MM.1S (cell line): ENCODE measurements around the gene EPB41L4B.

Experiments used
- DNase-seq: peaks from one replicate; pipeline ENCODE4 v3.0.0-alpha.2; 2015
- H2AFZ ChIP-seq: fragments of 300-600 bp; sonication (generic); 2 replicates; pipeline ENCODE4 v1.6.0; 2016; ENCODE audit warnings: antibody characterized with exemption, low read length
- H3F3A ChIP-seq: fragments of 300-600 bp; sonication (generic); 2 replicates; pipeline ENCODE4 v1.6.1; 2016; ENCODE audit warnings: mild to moderate bottlenecking, antibody characterized with exemption, low read length, moderate library complexity, mixed read lengths; ENCODE audit not compliant: insufficient read depth
- H3K27ac ChIP-seq: fragments of 300-600 bp; sonication (generic); 2 replicates; pipeline ENCODE4 v1.5.1; 2016; ENCODE audit warnings: mild to moderate bottlenecking, low read length
- H3K27me3 ChIP-seq: fragments of 300-600 bp; sonication (generic); replicated peaks from 2 replicates; pipeline ENCODE4 v1.6.0; 2016; ENCODE audit warnings: low read length; ENCODE audit not compliant: insufficient read depth
- H3K36me3 ChIP-seq: fragments of 300-600 bp; sonication (generic); replicated peaks from 2 replicates; pipeline ENCODE4 v1.6.1; 2016; ENCODE audit warnings: mild to moderate bottlenecking, low read length, mixed read lengths; ENCODE audit not compliant: insufficient read depth
- H3K4me1 ChIP-seq: fragments of 300-600 bp; sonication (generic); 2 replicates; pipeline ENCODE4 v1.6.1; 2016; ENCODE audit warnings: low read length, mixed read lengths
- H3K4me2 ChIP-seq: fragments of 300-600 bp; sonication (generic); 2 replicates; pipeline ENCODE4 v1.6.0; 2016; ENCODE audit warnings: low read depth, low read length
- H3K4me3 ChIP-seq: fragments of 300-600 bp; sonication (generic); 2 replicates; pipeline ENCODE4 v1.5.1; 2016; ENCODE audit warnings: low read length, mixed read lengths
- H3K79me2 ChIP-seq: fragments of 300-600 bp; sonication (generic); 2 replicates; pipeline ENCODE4 v1.6.1; 2016; ENCODE audit warnings: mixed run types, low read length, mixed read lengths
- H3K9ac ChIP-seq: fragments of 300-600 bp; sonication (generic); 2 replicates; pipeline ENCODE4 v1.6.1; 2016; ENCODE audit warnings: low read length, mixed read lengths
- H3K9me2 ChIP-seq: fragments of 300-600 bp; sonication (generic); replicated peaks from 2 replicates; pipeline ENCODE4 v1.6.1; 2016; ENCODE audit warnings: mild to moderate bottlenecking, low read length, mixed read lengths; ENCODE audit not compliant: insufficient read depth
- H3K9me3 ChIP-seq: fragments of 300-600 bp; sonication (generic); replicated peaks from 2 replicates; pipeline ENCODE4 v1.6.1; 2016; ENCODE audit warnings: mild to moderate bottlenecking, low read length, mixed read lengths; ENCODE audit not compliant: insufficient read depth
- H4K20me1 ChIP-seq: fragments of 300-600 bp; sonication (generic); 2 replicates; pipeline ENCODE4 v1.6.1; 2016; ENCODE audit warnings: mild to moderate bottlenecking, low read length, moderate library complexity, mixed read lengths; ENCODE audit not compliant: insufficient read depth
- EZH2 ChIP-seq: fragments of 300-600 bp; sonication (generic); optimal IDR thresholded peaks from 2 replicates; pipeline ENCODE3; 2017; ENCODE audit warnings: low read depth, mild to moderate bottlenecking, antibody characterized with exemption, low read length, mixed read lengths
- EZH2phosphoT487 ChIP-seq: fragments of 300-600 bp; sonication (generic); IDR thresholded peaks from 2 replicates; pipeline ENCODE4 v1.6.1; 2018; ENCODE audit warnings: antibody characterized with exemption, low read length
- TF ChIP-seq, protein P1 (sequence below): fragments of 300-600 bp; sonication (generic); IDR thresholded peaks from 2 replicates; pipeline ENCODE4 v1.5.1; 2016; ENCODE audit warnings: antibody characterized with exemption, low read length, mixed read lengths

Gene EPB41L4B

GRCh38 chr9:109307380-109308240 is 13.2 kb downstream of the EPB41L4B start:
- Histone ChIP-seq H3K4me2 (no peak overlapping the region), H3K9me2 (no peaks in the 10 kb centered on the region), H3K27me3 (no peaks in the 10 kb centered on the region), H3K4me3 (no peak overlapping the region), H3K4me1 (no peaks in the 10 kb centered on the region), H3K27ac (no peak overlapping the region), H3K79me2 (no peaks in the 10 kb centered on the region), H2AFZ (no peak overlapping the region), H3K9ac (no peak overlapping the region), H4K20me1 (no peaks in the 10 kb centered on the region), H3K36me3 (no peaks in the 10 kb centered on the region), H3F3A (no peaks in the 10 kb centered on the region), H3K9me3 (no peaks in the 10 kb centered on the region)
- TF ChIP-seq EZH2phosphoT487 (no peak), EZH2 (no peak)
- TF ChIP-seq, protein P1, sequence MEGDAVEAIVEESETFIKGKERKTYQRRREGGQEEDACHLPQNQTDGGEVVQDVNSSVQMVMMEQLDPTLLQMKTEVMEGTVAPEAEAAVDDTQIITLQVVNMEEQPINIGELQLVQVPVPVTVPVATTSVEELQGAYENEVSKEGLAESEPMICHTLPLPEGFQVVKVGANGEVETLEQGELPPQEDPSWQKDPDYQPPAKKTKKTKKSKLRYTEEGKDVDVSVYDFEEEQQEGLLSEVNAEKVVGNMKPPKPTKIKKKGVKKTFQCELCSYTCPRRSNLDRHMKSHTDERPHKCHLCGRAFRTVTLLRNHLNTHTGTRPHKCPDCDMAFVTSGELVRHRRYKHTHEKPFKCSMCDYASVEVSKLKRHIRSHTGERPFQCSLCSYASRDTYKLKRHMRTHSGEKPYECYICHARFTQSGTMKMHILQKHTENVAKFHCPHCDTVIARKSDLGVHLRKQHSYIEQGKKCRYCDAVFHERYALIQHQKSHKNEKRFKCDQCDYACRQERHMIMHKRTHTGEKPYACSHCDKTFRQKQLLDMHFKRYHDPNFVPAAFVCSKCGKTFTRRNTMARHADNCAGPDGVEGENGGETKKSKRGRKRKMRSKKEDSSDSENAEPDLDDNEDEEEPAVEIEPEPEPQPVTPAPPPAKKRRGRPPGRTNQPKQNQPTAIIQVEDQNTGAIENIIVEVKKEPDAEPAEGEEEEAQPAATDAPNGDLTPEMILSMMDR = no peak
- DNase-seq = no peak

GRCh38 chr9:109305801-109306200 is 15.1 kb downstream of the EPB41L4B start:
- Histone ChIP-seq H3K9me3 (no peaks in the 10 kb centered on the region), H3K79me2 (no peaks in the 10 kb centered on the region), H2AFZ (no peak overlapping the region), H3K9me2 (no peaks in the 10 kb centered on the region), H3K27me3 (no peaks in the 10 kb centered on the region), H3K4me2 (no peak overlapping the region), H3F3A (no peaks in the 10 kb centered on the region), H3K27ac (no peak overlapping the region), H3K9ac (no peak overlapping the region), H3K4me3 (no peak overlapping the region), H4K20me1 (no peaks in the 10 kb centered on the region), H3K36me3 (no peaks in the 10 kb centered on the region), H3K4me1 (no peaks in the 10 kb centered on the region)
- no peak for DNase-seq
- TF ChIP-seq EZH2phosphoT487 = no peak

- Histone ChIP-seq H3K4me1 (no peaks in the 10 kb centered on the region), H3K36me3 (no peaks in the 10 kb centered on the region), H3K4me2 (no peak overlapping the region), H3K9me3 (no peaks in the 10 kb centered on the region), H2AFZ (no peak overlapping the region), H3K9me2 (no peaks in the 10 kb centered on the region), H3K79me2 (no peaks in the 10 kb centered on the region), H3F3A (no peaks in the 10 kb centered on the region), H3K4me3 (no peak overlapping the region), H3K9ac (no peak overlapping the region), H3K27me3 (no peaks in the 10 kb centered on the region), H4K20me1 (no peaks in the 10 kb centered on the region), H3K27ac (no peak overlapping the region)
- TF ChIP-seq, protein P1 = no peak
- TF ChIP-seq EZH2phosphoT487 (no peak), EZH2 (no peak)
- DNase-seq = no peak
These were observed 16.5 kb downstream of the EPB41L4B start for GRCh38 chr9:109304347-109304746.

DNA sequence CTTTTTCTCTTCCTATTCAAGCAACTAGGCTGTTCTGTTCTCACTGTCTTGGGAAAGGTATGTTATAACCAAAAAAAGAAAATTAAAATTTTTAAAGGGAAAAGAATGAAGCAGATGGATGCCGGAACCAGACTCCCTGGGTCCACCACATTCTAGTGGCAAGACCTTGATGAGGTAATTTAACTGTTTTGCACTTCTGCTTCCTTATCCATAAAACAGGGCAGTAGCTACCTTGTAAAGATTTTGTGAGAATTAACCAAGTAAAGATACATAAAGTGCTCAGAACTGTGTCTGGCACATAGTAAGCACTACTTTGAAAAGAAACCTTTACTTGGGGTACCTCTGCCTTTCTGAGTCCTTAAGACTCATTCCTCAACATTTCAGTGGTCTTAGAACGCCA is 17.0 kb downstream of the EPB41L4B start:
- Histone ChIP-seq H3K4me1 (no peaks in the 10 kb centered on the region), H3K9me2 (no peaks in the 10 kb centered on the region), H3K4me2 (no peak overlapping the region), H3F3A (no peaks in the 10 kb centered on the region), H3K79me2 (no peaks in the 10 kb centered on the region), H3K27ac (no peak overlapping the region), H3K4me3 (no peak overlapping the region), H3K27me3 (no peaks in the 10 kb centered on the region), H3K36me3 (no peaks in the 10 kb centered on the region), H3K9ac (no peak overlapping the region), H4K20me1 (no peaks in the 10 kb centered on the region), H3K9me3 (no peaks in the 10 kb centered on the region), H2AFZ (no peak overlapping the region)
- TF ChIP-seq EZH2 (no peak), EZH2phosphoT487 (no peak)
- TF ChIP-seq, protein P1 = no peak
- DNase-seq = no peak
